ENCODE results near the gene UBE2I.
A peak's percentile ranks its signal among the peaks of the same experiment; 100 is the strongest.

Gene UBE2I

GRCh38 chr16:1356061-1356900, 46.8 kb downstream of the UBE2I start:
- no peak for DNase-seq (ENCODE audit: low spot score)
- no peak for TF ChIP-seq CTCF (IDR thresholded peaks at IDR 0.05; ENCODE audit: extremely low read depth, missing control alignments)

- TF ChIP-seq CTCF (IDR thresholded peaks at IDR 0.05; ENCODE audit: extremely low read depth, missing control alignments) = no peak
- DNase-seq (ENCODE audit: low spot score) = no peak
Observed at GRCh38 chr16:1357906-1358566, 48.6 kb downstream of the UBE2I start.

- DNase-seq (ENCODE audit: low spot score) = no peak
- no peak for TF ChIP-seq CTCF (IDR thresholded peaks at IDR 0.05; ENCODE audit: extremely low read depth, missing control alignments)
Observed at GRCh38 chr16:1361685-1362360, 52.4 kb downstream of the UBE2I start.

- DNase-seq (ENCODE audit: low spot score) = no peak
- TF ChIP-seq CTCF (IDR thresholded peaks at IDR 0.05; ENCODE audit: extremely low read depth, missing control alignments) = no peak
Observed at GRCh38 chr16:1362807-1363206, 53.4 kb downstream of the UBE2I start.

GRCh38 chr16:1363501-1364041, 54.1 kb downstream of the UBE2I start:
- DNase-seq (ENCODE audit: low spot score) = peak; percentile 91
- peak; percentile 75 for TF ChIP-seq CTCF (IDR thresholded peaks at IDR 0.05; ENCODE audit: extremely low read depth, missing control alignments)

- no peak for TF ChIP-seq CTCF (IDR thresholded peaks at IDR 0.05; ENCODE audit: extremely low read depth, missing control alignments)
- no peak for DNase-seq (ENCODE audit: low spot score)
Observed at GRCh38 chr16:1364510-1364909, 55.1 kb downstream of the UBE2I start.

Measured in GM20000 (cell line).